Activated CD8-positive, alpha-beta T cell treated with anti-CD3 and anti-CD28 coated beads, Interleukin-2, amount 10 ng/mL, durations not matched to agents 7 days and 5 days (primary cell): ENCODE measurements around the gene CAMTA2. TPM values are rescaled to one million over a fixed set of nuclear protein-coding genes. Genes with fewer than 3 reads are reported as not detected.
"Not testable (repeated sequence)": the region's sequence is repeated elsewhere in the genome, so short reads cannot be mapped to it uniquely, and the experiment has no call there.

ENCODE experiments used
- ATAC-seq: fragments of 150-1000 bp; cut with Tn5 transposase; one replicate; pipeline ENCODE4 v1.10.0; 2021; ENCODE audit warnings: moderate library complexity
- CTCF ChIA-PET: fragments of 350-600 bp; sonication (Branson Sonifier 250); formaldehyde crosslinking; loops from one replicate; lab custom pipeline; 2021; ENCODE audit warnings: antibody characterized with exemption; lab: Charles Lee
- POLR2A ChIA-PET: fragments of 350-600 bp; sonication (Branson Sonifier 250); formaldehyde crosslinking; loops from one replicate; lab custom pipeline; 2021; ENCODE audit warnings: antibody characterized with exemption; lab: Charles Lee
- DNase-seq: peaks from one replicate; pipeline ENCODE4 v3.0.0-alpha.2; 2020
- H3K27ac Mint-ChIP-seq: one replicate; pipeline ENCODE4 v1.8.0; 2021; ENCODE audit warnings: mild to moderate bottlenecking, mixed read lengths
- H3K27me3 Mint-ChIP-seq: one replicate; pipeline ENCODE4 v1.8.0; 2021; ENCODE audit warnings: low read depth, mixed read lengths
- H3K36me3 Mint-ChIP-seq: one replicate; pipeline ENCODE4 v1.8.0; 2021; ENCODE audit warnings: low read depth, mixed read lengths
- H3K4me1 Mint-ChIP-seq: one replicate; pipeline ENCODE4 v1.8.0; 2021; ENCODE audit warnings: low read depth, mixed read lengths
- H3K4me3 Mint-ChIP-seq: one replicate; pipeline ENCODE4 v1.8.0; 2021; ENCODE audit warnings: mild to moderate bottlenecking, mixed read lengths
- H3K9me3 Mint-ChIP-seq: one replicate; pipeline ENCODE4 v1.8.0; 2022; ENCODE audit warnings: mixed read lengths; ENCODE audit not compliant: insufficient read depth
- total RNA-seq, 2 experiments: library from RNA; stranded (reverse); gene quantifications; one replicate each; pipeline ENCODE4 v1.2.3, GENCODE V29; 2021

The CAMTA2 gene, protein sequence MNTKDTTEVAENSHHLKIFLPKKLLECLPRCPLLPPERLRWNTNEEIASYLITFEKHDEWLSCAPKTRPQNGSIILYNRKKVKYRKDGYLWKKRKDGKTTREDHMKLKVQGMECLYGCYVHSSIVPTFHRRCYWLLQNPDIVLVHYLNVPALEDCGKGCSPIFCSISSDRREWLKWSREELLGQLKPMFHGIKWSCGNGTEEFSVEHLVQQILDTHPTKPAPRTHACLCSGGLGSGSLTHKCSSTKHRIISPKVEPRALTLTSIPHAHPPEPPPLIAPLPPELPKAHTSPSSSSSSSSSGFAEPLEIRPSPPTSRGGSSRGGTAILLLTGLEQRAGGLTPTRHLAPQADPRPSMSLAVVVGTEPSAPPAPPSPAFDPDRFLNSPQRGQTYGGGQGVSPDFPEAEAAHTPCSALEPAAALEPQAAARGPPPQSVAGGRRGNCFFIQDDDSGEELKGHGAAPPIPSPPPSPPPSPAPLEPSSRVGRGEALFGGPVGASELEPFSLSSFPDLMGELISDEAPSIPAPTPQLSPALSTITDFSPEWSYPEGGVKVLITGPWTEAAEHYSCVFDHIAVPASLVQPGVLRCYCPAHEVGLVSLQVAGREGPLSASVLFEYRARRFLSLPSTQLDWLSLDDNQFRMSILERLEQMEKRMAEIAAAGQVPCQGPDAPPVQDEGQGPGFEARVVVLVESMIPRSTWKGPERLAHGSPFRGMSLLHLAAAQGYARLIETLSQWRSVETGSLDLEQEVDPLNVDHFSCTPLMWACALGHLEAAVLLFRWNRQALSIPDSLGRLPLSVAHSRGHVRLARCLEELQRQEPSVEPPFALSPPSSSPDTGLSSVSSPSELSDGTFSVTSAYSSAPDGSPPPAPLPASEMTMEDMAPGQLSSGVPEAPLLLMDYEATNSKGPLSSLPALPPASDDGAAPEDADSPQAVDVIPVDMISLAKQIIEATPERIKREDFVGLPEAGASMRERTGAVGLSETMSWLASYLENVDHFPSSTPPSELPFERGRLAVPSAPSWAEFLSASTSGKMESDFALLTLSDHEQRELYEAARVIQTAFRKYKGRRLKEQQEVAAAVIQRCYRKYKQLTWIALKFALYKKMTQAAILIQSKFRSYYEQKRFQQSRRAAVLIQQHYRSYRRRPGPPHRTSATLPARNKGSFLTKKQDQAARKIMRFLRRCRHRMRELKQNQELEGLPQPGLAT
- 10 to 100 TPM; 51.3 to 55.5 TPM for total RNA-seq

DNA sequence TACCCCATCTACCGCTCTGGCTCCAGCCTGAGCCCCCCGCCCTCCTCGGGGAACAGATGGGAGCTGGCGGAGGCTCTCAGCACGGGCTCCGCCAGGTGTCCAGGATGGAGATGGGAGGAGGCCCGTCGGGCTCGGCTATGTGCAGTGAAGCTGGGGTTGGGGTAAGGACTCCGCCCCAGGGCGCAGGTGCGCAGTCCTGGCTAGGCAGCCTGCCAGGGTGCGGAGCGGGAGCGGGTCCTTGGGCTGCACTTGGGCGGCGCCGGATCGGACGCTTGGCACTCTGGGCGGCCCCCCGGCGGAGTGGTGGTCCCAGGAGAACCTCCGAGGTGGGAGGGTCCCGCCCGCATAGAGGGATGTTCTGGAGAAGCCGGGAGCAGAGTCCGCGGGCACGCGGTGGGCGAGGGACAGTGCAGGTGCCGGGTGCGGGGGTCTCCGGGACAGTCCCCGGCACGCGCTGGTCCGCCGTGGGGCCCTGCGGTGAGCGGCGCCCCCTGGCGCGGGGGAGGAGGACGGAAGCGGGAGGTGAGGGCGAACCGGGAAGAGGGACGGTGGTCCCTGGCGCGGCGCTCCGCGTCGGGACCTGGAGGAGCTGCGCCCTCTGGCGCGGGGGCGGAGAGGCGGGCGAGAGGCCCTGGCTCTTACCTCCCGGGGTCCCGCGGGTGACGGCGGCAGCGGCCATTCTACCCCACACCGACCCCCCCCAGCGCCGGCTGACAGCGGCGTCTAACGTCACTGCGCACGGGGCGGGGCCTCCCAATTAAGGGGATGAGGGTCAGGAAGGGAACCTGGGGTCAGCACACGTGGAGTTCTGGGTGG, at the start of gene CAMTA2:
TSS of gene CAMTA2 (minus strand) at position 725 of the 816 bp plus-strand sequence. CDS start 1,453 bp downstream, outside the sequence.
- peak; percentile 89 for ATAC-seq
- H3K4me1 Mint-ChIP-seq = peaks cover 41% of the 10 kb centered on the region
- H3K27ac Mint-ChIP-seq = peak within 1 kb of the TSS; percentile 92
- ChIA-PET CTCF (interaction anchor here (0.5 to 5.6 kb wide), 19 partner anchors 8 to 1764 kb away, joined by 3 to 23 read pairs (median 6); partner anchors contain the start of genes CHRNE, INCA1, KIF1C and RNF167), POLR2A (interaction anchor here (0.8 to 2.4 kb wide), 9 partner anchors 8 to 46 kb away, joined by 3 to 10 read pairs (median 4); partner anchors contain the start of genes INCA1, KIF1C, RNF167 and SLC25A11)
- H3K27me3 Mint-ChIP-seq = no peaks in the 10 kb centered on the region
- H3K36me3 Mint-ChIP-seq = peaks cover 22% of the 10 kb centered on the region
- peak; percentile 91 for DNase-seq
- H3K4me3 Mint-ChIP-seq = peak within 1 kb of the TSS; percentile 88
- no peaks in the 10 kb centered on the region for H3K9me3 Mint-ChIP-seq

DNA sequence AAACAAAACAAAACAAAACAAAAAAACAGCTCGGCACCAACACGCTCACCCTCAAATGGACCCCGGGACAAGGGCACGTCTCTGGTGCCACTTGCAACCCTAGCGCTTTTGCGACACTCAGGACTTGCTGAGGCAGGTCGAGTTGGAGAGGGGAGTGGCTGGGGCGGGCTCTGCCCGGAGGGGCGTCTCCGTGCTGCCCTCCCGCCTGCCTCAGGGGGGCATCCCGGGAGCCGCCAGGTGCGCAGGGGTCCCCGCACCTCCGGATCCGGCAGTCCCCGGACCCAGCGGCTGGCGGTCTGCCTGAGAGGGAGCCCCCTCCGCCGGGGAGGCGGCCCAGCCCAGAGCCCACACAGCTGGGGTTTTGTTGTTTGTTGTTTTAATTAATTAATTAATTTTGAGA, 47.8 kb upstream of the CAMTA2 start, which contains the start of gene SLC52A1:
TSS of gene SLC52A1 (minus strand) at position 112 of the 400 bp plus-strand sequence. CDS start 820 bp downstream, outside the sequence.
- Mint-ChIP-seq H3K27ac (no peak within 1 kb of the TSS), H3K4me3 (no peak within 1 kb of the TSS), H3K4me1 (peaks cover 18% of the 10 kb centered on the region), H3K27me3 (peaks cover 3% of the 10 kb centered on the region), H3K36me3 (peaks cover under 1% of the 10 kb centered on the region), H3K9me3 (no peaks in the 10 kb centered on the region)
- ATAC-seq (no peak), DNase-seq (peak; percentile 27)
- ChIA-PET POLR2A (no interaction called here), CTCF (interaction anchor here (1.0 to 3.6 kb wide), 3 partner anchors 14 to 47 kb away, joined by 3 to 21 read pairs (median 4); no protein-coding TSS in a partner anchor)

DNA sequence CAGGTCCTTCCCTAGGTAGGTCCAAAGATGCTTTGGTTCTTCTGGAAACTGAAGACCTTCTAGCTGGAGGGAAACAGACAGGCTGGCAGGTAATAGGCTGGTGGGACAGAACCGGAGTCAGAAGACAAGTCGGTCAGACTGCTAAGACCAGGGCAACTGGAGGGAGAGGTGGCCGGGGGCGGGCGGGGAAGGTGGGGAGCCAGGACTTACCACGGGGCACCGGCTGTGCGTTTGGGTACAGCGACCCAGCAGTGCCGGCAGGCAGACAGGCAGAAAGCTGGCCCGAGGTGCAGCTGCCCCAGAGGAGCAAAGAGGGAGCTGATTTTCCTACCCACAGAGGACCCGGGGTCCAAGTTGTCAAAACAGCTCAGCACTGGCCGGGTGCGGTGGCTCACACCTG, 47.2 kb upstream of the CAMTA2 start:
- POLR2A ChIA-PET = interaction anchor here (0.6 to 1.2 kb wide), 2 partner anchors 11 to 39 kb away, joined by 3 read pairs; no protein-coding TSS in a partner anchor
- Mint-ChIP-seq H3K27me3 (peaks cover 3% of the 10 kb centered on the region), H3K4me1 (peaks cover 17% of the 10 kb centered on the region)

DNA sequence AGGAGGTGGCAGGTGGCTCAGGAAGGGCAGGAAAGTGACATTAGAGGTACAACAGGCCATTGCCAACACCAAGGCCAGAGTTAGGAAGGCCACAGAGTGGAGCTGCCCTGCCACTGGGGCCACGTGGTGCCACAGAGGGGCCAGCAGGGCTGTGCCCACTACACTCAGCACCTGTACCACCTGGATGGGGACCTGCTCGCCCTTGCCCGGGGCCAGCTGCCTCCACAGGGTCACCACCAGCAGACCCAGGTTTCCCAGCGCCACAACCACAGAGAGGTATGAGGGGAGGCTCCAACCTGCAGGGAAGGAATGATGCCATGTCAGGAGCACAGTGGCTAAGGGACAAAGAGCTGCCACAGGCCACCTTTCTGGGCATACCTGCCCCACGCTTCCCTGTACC, 46.6 kb upstream of the CAMTA2 start:
- DNase-seq = no peak
- ChIA-PET CTCF (interaction anchor here (3.6 kb wide), 1 partner anchor 28 kb away, joined by 21 read pairs; no protein-coding TSS in a partner anchor), POLR2A (interaction anchor here (0.6 to 1.2 kb wide), 3 partner anchors 10 to 101 kb away, joined by 3 read pairs; no protein-coding TSS in a partner anchor)
- no peak for ATAC-seq
- H3K27ac Mint-ChIP-seq = no peak overlapping the region
- peaks cover 3% of the 10 kb centered on the region for H3K27me3 Mint-ChIP-seq
- H3K36me3 Mint-ChIP-seq = peaks cover 2% of the 10 kb centered on the region
- no peaks in the 10 kb centered on the region for H3K9me3 Mint-ChIP-seq
- peaks cover 17% of the 10 kb centered on the region for H3K4me1 Mint-ChIP-seq
- H3K4me3 Mint-ChIP-seq = no peak overlapping the region

More for the DNA sequence above, 47.2 kb upstream of the CAMTA2 start:
- no peak for DNase-seq
- H3K27ac Mint-ChIP-seq = no peak overlapping the region
- peaks cover 2% of the 10 kb centered on the region for H3K36me3 Mint-ChIP-seq
- CTCF ChIA-PET = interaction anchor here (1.0 to 3.6 kb wide), 2 partner anchors 14 to 28 kb away, joined by 3 to 21 read pairs; no protein-coding TSS in a partner anchor
- H3K9me3 Mint-ChIP-seq = no peaks in the 10 kb centered on the region
- no peak overlapping the region for H3K4me3 Mint-ChIP-seq
- ATAC-seq = no peak

DNA sequence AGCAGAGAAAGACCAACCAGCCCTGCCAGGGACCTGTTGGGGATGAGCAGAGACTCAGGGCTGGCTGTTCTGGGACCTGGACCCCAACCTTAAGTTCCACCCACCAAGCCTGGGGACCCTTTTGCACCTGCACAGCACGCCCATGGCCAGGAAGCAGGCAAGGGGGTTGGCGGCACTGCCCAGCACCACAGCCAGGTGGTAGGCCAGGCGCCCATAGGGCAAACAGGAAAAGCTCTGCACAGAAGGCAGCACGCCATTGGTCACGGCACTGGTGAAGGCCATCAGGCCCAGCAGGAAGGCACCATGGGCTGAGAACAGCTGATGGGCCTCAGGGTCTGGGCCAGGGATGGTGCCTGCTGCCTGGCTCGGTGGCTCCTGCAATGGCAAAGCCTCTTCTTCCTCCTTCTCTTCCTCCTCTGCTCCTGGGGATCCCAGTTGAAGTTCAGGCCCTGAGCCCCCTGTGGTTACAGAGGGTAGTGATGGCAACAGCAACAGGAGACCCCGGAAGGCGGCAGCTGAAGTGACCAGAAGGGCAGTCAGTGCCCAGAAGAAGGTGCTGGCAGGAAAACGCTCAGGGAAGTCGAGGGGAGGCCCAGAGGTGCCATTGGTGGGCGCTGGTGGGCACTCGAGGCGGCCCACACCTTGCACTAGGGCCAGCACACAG, 46.0 kb upstream of the CAMTA2 start:
- ATAC-seq = no peak
- peaks cover 17% of the 10 kb centered on the region for H3K4me1 Mint-ChIP-seq

DNA sequence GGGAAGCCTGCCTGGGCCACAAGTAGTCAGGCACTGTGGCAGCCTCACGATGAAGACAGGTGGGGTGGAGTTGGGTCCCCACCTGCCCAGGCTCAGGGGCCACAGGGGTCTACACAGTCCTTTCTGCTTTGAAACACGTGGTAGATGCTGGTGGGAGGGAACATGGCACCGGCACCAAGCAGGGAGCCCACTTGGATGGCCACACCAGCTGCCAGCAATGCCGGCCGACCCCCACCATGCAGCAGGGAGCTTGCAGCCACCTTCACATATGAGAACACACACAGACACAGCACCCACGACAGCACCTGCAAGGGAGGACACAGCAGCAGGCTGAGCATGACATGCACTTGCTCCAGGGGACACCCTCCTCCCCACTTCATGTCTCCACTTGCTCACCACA, 45.4 kb upstream of the CAMTA2 start:
- DNase-seq = no peak
- ChIA-PET POLR2A (no interaction called here), CTCF (interaction anchor here (1.2 to 7.5 kb wide), 3 partner anchors 17 to 65 kb away, joined by 4 to 87 read pairs (median 10); partner anchors contain the start of gene SPAG7)
- Mint-ChIP-seq H3K36me3 (peaks cover 2% of the 10 kb centered on the region), H3K4me3 (no peak overlapping the region), H3K27me3 (peaks cover 3% of the 10 kb centered on the region), H3K27ac (peak overlapping the region; percentile 30), H3K4me1 (peaks cover 17% of the 10 kb centered on the region), H3K9me3 (no peaks in the 10 kb centered on the region)
- no peak for ATAC-seq

More for the DNA sequence above, 46.0 kb upstream of the CAMTA2 start:
- H3K36me3 Mint-ChIP-seq = peaks cover 2% of the 10 kb centered on the region
- ChIA-PET POLR2A (interaction anchor here (0.7 kb wide), 1 partner anchor 101 kb away, joined by 3 read pairs; no protein-coding TSS in a partner anchor), CTCF (no interaction called here)
- no peak for DNase-seq
- H3K4me3 Mint-ChIP-seq = no peak overlapping the region
- no peaks in the 10 kb centered on the region for H3K9me3 Mint-ChIP-seq
- no peak overlapping the region for H3K27ac Mint-ChIP-seq
- peaks cover 3% of the 10 kb centered on the region for H3K27me3 Mint-ChIP-seq

DNA sequence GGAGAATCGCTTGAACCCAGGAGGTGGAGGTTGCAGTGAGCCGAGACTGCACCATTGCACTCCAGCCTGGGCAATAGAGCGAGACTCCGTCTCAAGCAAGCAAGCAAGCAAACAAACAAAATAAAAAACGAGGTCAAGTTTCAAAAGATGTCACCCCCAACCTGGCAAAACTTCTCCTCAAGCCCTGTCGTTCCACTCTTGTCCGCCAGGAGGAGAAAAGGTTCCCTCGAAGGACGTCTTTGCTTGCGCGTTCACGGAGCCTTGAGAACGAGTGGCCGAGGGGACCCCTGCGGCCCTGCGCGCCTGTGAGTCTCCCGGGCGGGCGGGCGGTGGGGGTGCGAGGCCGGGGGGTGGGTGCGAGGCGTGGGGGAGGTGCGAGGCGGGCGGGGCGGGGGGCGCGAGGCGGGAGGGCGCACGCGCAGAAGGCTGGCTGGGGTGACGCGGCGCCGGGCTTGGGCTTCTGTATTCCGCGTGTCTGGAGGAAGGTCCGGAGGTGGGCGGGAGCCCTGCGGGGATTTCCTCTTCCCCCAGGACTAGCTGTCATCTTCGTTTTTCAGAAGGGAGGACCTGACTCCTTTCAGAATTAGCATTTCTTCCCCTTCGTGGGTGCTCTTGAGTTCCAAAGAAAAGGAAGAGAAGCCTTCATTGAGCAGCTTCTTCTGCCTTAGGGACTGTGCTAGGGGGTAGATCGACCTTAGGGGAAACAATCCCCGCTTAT, 44.0 kb upstream of the CAMTA2 start:
- DNase-seq = peak; percentile 89
- ChIA-PET POLR2A (interaction anchor here (0.7 to 1.0 kb wide), 3 partner anchors 11 to 84 kb away, joined by 3 read pairs; partner anchors contain the start of gene PFN1), CTCF (interaction anchor here (0.6 to 7.5 kb wide), 22 partner anchors 10 to 122 kb away, joined by 3 to 87 read pairs (median 4); partner anchors contain the start of genes RNF167, SLC25A11, SPAG7 and ZFP3)
- H3K4me3 Mint-ChIP-seq = peak overlapping the region; percentile 81
- H3K36me3 Mint-ChIP-seq = peaks cover 2% of the 10 kb centered on the region
- H3K27ac Mint-ChIP-seq = peak overlapping the region; percentile 86
- H3K9me3 Mint-ChIP-seq = no peaks in the 10 kb centered on the region
- H3K4me1 Mint-ChIP-seq = peaks cover 17% of the 10 kb centered on the region
- ATAC-seq = peak; percentile 80
- H3K27me3 Mint-ChIP-seq = peaks cover 3% of the 10 kb centered on the region

DNA sequence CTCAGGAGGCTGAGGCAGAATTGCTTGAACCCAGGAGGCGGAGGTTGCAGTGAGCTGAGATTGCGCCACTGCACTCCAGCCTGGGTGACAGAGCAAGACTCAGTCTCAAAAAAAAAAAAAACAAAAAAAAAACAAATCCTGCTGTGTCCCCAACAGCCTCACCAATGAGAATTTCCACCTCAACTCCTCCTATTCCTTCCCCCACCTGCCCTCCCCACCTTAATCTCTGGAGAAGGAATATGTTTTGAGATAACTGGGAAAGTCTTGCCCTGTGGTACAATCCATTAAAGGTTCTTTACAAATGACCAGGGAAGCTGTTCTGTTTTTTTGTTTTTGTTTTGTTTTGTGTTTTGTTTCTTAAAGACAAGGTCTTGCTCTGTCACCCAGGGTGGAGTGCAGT, 42.7 kb upstream of the CAMTA2 start:
- H3K27ac Mint-ChIP-seq = peak overlapping the region; percentile 86
- H3K36me3 Mint-ChIP-seq, POLR2A ChIA-PET, H3K9me3 Mint-ChIP-seq, DNase-seq, H3K27me3 Mint-ChIP-seq, ATAC-seq: not testable (repeated sequence)
- H3K4me1 Mint-ChIP-seq = peaks cover 17% of the 10 kb centered on the region
- CTCF ChIA-PET = interaction anchor here (0.8 to 7.5 kb wide), 25 partner anchors 9 to 121 kb away, joined by 3 to 87 read pairs (median 4); partner anchors contain the start of genes RNF167, SLC25A11, SPAG7 and ZFP3
- H3K4me3 Mint-ChIP-seq = peak overlapping the region; percentile 81

DNA sequence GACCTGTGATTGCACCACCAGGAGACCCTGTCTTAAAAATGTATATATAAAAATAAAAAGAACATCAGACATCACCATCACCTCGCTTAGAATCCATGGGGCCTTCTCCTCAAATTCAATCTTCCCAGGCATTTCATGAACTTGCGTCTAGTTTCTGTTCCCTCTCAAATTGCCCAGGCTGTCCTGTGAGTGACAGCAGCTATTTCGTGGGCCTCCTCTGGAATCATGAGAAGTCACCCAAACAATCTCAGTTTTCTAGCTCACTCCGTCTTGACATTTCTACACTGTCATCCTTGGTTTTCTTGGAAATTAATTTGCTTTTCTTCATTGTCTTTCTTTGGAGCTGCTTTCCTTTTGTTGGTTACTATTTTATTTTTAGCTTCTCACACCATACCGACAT, 40.4 kb upstream of the CAMTA2 start:
- Mint-ChIP-seq H3K27ac (no peak overlapping the region), H3K4me1 (peaks cover 19% of the 10 kb centered on the region), H3K4me3 (no peak overlapping the region), H3K27me3 (no peaks in the 10 kb centered on the region), H3K36me3 (peaks cover 9% of the 10 kb centered on the region), H3K9me3 (no peaks in the 10 kb centered on the region)
- no peak for ATAC-seq
- no peak for DNase-seq
- POLR2A ChIA-PET = interaction anchor here (1.0 kb wide), 1 partner anchor 47 kb away, joined by 3 read pairs; no protein-coding TSS in a partner anchor
- CTCF ChIA-PET = interaction anchor here (0.6 to 7.5 kb wide), 7 partner anchors 9 to 119 kb away, joined by 3 to 87 read pairs (median 3); no protein-coding TSS in a partner anchor
